Measurements from ENCODE around the gene SMIM11. TPM values are rescaled to one million over a fixed set of nuclear protein-coding genes. Genes with fewer than 3 reads are reported as not detected.

SMIM11 gene
- total and polyA plus RNA-seq, 2 of the 8 experiments (the other 6 are each of a cell fraction or from before 2014, with no cell fraction given), result 1.0 to 3.2 TPM

DNA sequence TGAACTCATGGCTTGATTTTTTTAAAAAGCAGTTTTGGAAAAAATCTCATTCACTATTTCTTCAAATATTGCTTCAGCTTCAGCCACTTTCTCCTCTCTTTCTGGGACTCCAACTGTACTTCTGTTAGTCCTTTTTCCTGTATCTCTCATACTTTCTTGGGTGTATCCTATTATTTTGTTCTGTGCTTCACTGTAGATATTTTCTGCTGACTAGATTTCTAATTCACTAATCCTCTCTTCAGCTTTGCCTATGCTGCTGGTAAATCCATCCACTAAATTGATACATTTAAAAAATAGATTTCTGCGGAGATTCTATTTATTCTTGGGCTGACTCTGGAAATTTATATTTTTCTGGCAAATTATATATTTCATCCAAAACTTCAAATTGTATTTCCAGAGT lies 16.4 kb upstream of the SMIM11 start:
- 92% methylated on average over 1 of the region's 1 CpG; no CpG with 5 or more reads in 1 of the 2 experiments for WGBS, 2 experiments (ENCODE audit: extremely low coverage in 1 of 2, insufficient coverage in 1 of 2, insufficient read length in 1 of 2, insufficient replicate concordance in 2 of 2, low coverage in 1 of 2, low lambda C conversion rate in 2 of 2, missing lambda C conversion rate in 1 of 2)
- Histone ChIP-seq H2BK12ac (ENCODE audit: low read depth, low read length) (no peak overlapping the region), H3K4ac (replicated peaks; ENCODE audit: insufficient read length, low read depth, low read length) (no peak overlapping the region), H2AK5ac (ENCODE audit: low read depth, low read length) (no peak overlapping the region), H3K79me2 (ENCODE audit: control insufficient read depth in 1 of 2, insufficient read depth in 2 of 2, low read length in 2 of 2) (no peaks in the 10 kb centered on the region), H3K4me2 (ENCODE audit: insufficient read depth in 1 of 2, low read depth in 2 of 2, low read length in 2 of 2) (no peak overlapping the region), H3K18ac (ENCODE audit: extremely low read depth, low read length) (no peak overlapping the region), H4K8ac (ENCODE audit: extremely low read depth, insufficient read depth, low read length) (no peak overlapping the region), H2BK15ac (ENCODE audit: low read length) (no peak overlapping the region), H3K23ac (ENCODE audit: insufficient read length) (no peak overlapping the region), H4K91ac (replicated peaks; ENCODE audit: insufficient read length, low read length) (no peak overlapping the region), H2BK120ac (replicated peaks; ENCODE audit: low read depth, low read length) (no peak overlapping the region), H3K14ac (ENCODE audit: insufficient read length) (no peak overlapping the region), H3K27me3 (replicated peaks in 1 of 4; ENCODE audit: control insufficient read depth in 3 of 4, extremely low read depth in 1 of 4, insufficient read depth in 3 of 4, low read length in 3 of 4) (no peaks in the 10 kb centered on the region; a peak in 1 of 7 replicates), H4K5ac (ENCODE audit: insufficient read length, low read depth, low read length) (no peak overlapping the region), H3K56ac (replicated peaks; ENCODE audit: insufficient read length, low read depth, low read length) (no peak overlapping the region), H2BK5ac (ENCODE audit: low read depth, low read length) (no peak overlapping the region), H3K4me1 (replicated peaks in 1 of 4; ENCODE audit: control insufficient read depth in 3 of 4, insufficient read depth in 4 of 4, low read length in 3 of 4) (no peaks in the 10 kb centered on the region), H3K79me1 (ENCODE audit: low read depth, low read length) (no peaks in the 10 kb centered on the region), H3K36me3 (ENCODE audit: control insufficient read depth in 2 of 4, insufficient read depth in 4 of 4, low read length in 3 of 4) (no peaks in the 10 kb centered on the region), H2BK20ac (ENCODE audit: low read length) (no peak overlapping the region), H3K9me3 (ENCODE audit: insufficient read depth in 2 of 2, low read depth in 1 of 2, low read length in 1 of 2) (no peaks in the 10 kb centered on the region), H3K9ac (replicated peaks in 1 of 4; ENCODE audit: extremely low read depth in 1 of 4, low read depth in 3 of 4, low read length in 3 of 4) (no peak overlapping the region), H4K20me1 (replicated peaks in 1 of 2; ENCODE audit: control insufficient read depth in 1 of 2, insufficient read depth in 2 of 2, low read length in 2 of 2) (no peaks in the 10 kb centered on the region), H3K23me2 (ENCODE audit: low read depth, low read length) (no peaks in the 10 kb centered on the region), H3K4me3 (ENCODE audit: extremely low read depth in 1 of 4, insufficient read depth in 2 of 4, low read depth in 3 of 4, low read length in 4 of 4) (no peak overlapping the region), H3K27ac (ENCODE audit: low read depth, low read length) (no peak overlapping the region), H2AFZ (ENCODE audit: low read length) (no peak overlapping the region)
- ChIA-PET POLR2A (ENCODE audit: partially characterized antibody) (no interaction called here), CTCF (ENCODE audit: partially characterized antibody) (interaction anchor here (1.3 to 5.6 kb wide), 3 partner anchors 8 to 435 kb away, joined by 6 to 19 read pairs (median 8); no protein-coding TSS in a partner anchor)
- DNase-seq (ENCODE audit: low read depth in 1 of 2, low spot score in 2 of 2), result no peak
- no peak for FAIRE-seq
- TF ChIP-seq TBP (IDR thresholded peaks at IDR 0.05; ENCODE audit: low read depth, low read length) (no peak), EP300 (IDR thresholded peaks at IDR 0.05; ENCODE audit: borderline replicate concordance in 1 of 2, low read depth in 2 of 2, low read length in 2 of 2) (no peak), MAFK (IDR thresholded peaks at IDR 0.05; ENCODE audit: low read depth, low read length) (no peak), HDAC6 (IDR thresholded peaks at IDR 0.05; ENCODE audit: low read depth, low read length) (no peak), POLR2AphosphoS5 (IDR thresholded peaks at IDR 0.05; ENCODE audit: low read depth, low read length) (no peak), PHF8 (conservative IDR thresholded peaks at IDR 0.05; ENCODE audit: low read depth, low read length) (no peak), SP1 (IDR thresholded peaks at IDR 0.05; ENCODE audit: low read depth, low read length) (no peak), ASH2L (IDR thresholded peaks at IDR 0.05; ENCODE audit: low read length) (no peak), SAP30 (IDR thresholded peaks at IDR 0.05; ENCODE audit: insufficient read depth, insufficient replicate concordance, low read length) (no peak), TCF12 (IDR thresholded peaks at IDR 0.05; ENCODE audit: low read depth, low read length) (no peak), BRCA1 (IDR thresholded peaks at IDR 0.05; ENCODE audit: low read depth, low read length) (no peak)
- TF ChIP-seq, protein P1, sequence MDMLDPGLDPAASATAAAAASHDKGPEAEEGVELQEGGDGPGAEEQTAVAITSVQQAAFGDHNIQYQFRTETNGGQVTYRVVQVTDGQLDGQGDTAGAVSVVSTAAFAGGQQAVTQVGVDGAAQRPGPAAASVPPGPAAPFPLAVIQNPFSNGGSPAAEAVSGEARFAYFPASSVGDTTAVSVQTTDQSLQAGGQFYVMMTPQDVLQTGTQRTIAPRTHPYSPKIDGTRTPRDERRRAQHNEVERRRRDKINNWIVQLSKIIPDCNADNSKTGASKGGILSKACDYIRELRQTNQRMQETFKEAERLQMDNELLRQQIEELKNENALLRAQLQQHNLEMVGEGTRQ (IDR thresholded peaks at IDR 0.05; ENCODE audit: low read length), result no peak
- TF ChIP-seq, protein P2, sequence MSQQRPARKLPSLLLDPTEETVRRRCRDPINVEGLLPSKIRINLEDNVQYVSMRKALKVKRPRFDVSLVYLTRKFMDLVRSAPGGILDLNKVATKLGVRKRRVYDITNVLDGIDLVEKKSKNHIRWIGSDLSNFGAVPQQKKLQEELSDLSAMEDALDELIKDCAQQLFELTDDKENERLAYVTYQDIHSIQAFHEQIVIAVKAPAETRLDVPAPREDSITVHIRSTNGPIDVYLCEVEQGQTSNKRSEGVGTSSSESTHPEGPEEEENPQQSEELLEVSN (IDR thresholded peaks at IDR 0.05), result no peak

All from H1 (cell line).